ENCODE results near the gene GPR33.
"Not testable (repeated sequence)": the region's sequence is repeated elsewhere in the genome, so short reads cannot be mapped to it uniquely, and the experiment has no call there.

GPR33 gene

GRCh38 chr14:31487886-31488285 is at the start of gene GPR33:
GPR33 (minus strand) TSS chr14:31488039; CDS start chr14:31483965, 4,074 bp downstream.
- no peak for DNase-seq (ENCODE audit: low read depth in 2 of 2)

DNA sequence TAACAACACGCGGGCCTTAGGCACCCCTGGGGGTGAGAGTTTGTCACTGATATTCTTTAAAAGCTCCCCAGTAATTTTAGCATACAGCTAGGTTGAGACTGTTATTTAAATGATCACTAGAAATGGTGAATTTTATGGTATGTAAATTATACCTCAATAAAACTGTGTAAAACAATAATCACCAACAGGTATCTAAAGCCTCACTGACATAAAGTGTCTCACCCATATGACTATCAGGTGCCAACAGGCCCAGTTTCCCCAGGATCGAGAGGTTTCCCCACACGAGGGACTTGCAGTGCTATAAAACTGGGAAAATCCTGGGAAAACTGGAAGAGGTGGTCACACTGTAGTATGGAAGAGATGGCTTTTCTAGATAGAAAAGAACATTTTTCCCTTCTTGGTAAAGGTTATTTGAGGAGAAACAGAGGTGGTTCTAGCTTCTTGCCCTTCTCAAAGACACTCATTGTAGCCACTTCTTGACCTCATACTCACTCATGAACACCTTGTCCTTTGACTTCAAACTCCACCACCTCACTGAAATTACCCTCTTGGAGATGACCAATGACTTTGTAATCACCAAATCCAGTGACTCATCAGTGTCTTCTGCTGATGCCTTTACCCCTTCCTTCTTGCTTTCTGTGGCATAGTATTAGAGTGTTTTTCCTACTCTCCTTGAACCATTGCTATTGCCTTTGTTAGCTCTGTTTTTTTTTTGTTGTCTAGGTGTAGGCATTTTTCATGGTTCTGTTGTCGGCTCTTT is 48.5 kb upstream of the GPR33 start:
- DNase-seq (ENCODE audit: low read depth in 2 of 2): no peak

- no peak for DNase-seq (ENCODE audit: low read depth in 2 of 2)
Observed at GRCh38 chr14:31530136-31530535, 42.3 kb upstream of the GPR33 start.

GRCh38 chr14:31529053-31529452 is 41.2 kb upstream of the GPR33 start:
- no peak for DNase-seq (ENCODE audit: low read depth in 2 of 2)

GRCh38 chr14:31527546-31527945 is 39.7 kb upstream of the GPR33 start:
- DNase-seq (ENCODE audit: low read depth in 2 of 2): no peak

DNA sequence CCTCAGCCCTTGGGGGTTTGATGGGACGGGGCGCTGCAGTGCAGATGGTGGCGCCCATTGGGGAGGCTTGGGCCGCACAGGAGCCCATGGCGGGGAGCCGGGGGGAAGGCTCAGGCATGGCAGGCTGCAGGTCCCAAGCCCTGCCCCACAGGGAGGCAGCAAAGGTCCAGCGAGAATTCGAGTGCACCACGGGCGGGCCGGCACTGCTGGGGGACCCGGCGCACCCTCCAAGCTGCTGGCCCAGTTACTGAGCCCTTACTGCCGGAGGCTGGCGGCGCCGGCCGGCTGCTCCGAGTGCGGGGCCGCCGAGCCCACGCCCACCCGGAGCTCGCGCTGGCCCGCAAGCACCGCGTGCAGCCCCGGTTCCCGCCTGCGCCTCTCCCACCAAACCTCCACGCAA is 39.2 kb upstream of the GPR33 start:
- no peak for DNase-seq (ENCODE audit: low read depth in 2 of 2)

GRCh38 chr14:31510855-31511254 is 23.0 kb upstream of the GPR33 start:
- no peak for DNase-seq (ENCODE audit: low read depth in 2 of 2)

- DNase-seq (ENCODE audit: low read depth in 2 of 2): no peak
Observed at GRCh38 chr14:31510222-31510621, 22.4 kb upstream of the GPR33 start.

- no peak for DNase-seq (ENCODE audit: low read depth in 2 of 2)
Observed at GRCh38 chr14:31508135-31508534, 20.3 kb upstream of the GPR33 start.

- DNase-seq (ENCODE audit: low read depth in 2 of 2): no peak
Observed at GRCh38 chr14:31505411-31505810, 17.6 kb upstream of the GPR33 start.

GRCh38 chr14:31501870-31502269 is 14.0 kb upstream of the GPR33 start:
- no peak for DNase-seq (ENCODE audit: low read depth in 2 of 2)

- no peak for DNase-seq (ENCODE audit: low read depth in 2 of 2)
Observed at GRCh38 chr14:31492759-31493498, 5.1 kb upstream of the GPR33 start.

DNA sequence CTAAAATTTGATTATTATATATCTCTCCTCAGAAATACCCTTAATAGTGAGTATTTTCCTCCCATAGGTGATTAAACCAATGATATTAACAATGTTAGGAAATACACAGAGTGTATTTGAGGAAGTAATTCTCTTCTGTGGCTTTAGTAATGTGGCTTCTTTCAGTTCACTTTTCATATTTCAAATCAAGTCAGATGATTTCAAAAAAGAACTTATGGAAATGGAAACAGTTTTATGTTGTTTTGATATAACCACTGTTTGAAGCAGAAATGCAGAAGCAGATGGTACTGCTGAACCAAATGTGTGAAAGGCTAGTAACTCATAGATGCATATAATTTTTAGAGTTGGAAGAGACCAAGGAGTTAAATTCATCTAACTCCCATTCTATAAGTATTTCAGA is 1.9 kb upstream of the GPR33 start:
- no peak for DNase-seq (ENCODE audit: low read depth in 2 of 2)

DNA sequence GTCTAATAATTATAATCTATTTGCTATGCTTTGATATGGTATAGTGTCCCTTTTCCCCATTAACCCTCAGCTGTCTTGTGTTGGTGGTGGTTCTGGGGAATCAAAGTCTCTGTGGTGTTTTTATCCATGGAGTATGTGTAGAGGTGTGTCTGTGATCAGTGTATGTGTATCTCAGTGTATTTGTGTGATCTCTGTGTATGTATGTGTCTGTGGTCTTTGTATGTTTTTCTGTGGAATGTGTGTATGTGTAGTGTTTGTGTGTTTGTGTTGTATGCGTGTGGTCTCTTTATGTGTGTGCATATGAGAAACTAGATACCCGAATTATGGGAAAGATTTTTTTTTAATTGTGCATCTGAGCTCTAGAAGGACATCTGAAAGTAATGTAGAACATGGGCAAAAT is 1.1 kb downstream of the GPR33 start:
- no peak for DNase-seq (ENCODE audit: low read depth in 2 of 2)

- DNase-seq (ENCODE audit: low read depth in 2 of 2): no peak
Observed at GRCh38 chr14:31484754-31485153, 3.1 kb downstream of the GPR33 start.

DNA sequence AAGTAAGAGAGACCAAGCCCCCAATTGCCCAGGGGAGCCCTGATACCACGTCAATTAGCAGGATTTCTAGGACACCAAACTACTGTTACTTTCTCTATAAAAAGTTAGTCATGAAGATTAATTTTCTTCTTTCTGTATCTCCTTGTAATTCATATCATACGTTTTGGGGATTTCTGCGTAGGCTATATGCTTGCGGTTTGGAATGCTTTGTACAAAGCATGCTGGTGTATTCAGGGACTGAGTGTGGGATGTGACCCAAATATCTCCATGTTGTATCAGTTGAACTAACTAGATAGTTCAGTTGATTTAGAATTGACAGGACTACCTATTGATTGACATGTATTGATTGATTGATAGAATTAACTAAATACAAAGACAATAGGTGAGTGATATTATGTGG is 7.7 kb downstream of the GPR33 start:
- no peak for DNase-seq (ENCODE audit: low read depth in 2 of 2)

GRCh38 chr14:31479027-31479426 is 8.8 kb downstream of the GPR33 start:
- no peak for DNase-seq (ENCODE audit: low read depth in 2 of 2)

DNA sequence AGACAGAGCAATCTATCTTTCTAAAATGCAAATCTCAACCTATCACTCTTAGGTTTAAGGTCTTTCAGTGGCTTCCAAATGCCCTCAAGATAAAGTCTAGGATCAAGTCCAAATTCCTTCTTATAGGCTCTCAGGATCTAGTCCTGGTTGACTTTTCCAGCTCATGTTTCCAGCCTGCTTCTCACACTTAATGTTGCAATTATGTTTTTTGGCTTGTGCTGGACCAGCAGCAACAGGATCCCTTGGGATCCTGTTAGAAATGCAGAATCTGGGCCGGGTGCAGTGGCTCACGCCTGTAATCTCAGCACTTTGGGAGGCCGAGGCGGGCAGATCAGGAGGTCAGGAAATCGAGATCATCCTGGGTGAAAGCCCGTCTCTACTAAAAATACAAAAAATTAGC is 10.6 kb downstream of the GPR33 start:
- no peak for DNase-seq (ENCODE audit: low read depth in 2 of 2)

GRCh38 chr14:31476131-31476866 is 11.5 kb downstream of the GPR33 start:
- no peak for DNase-seq (ENCODE audit: low read depth in 2 of 2)

DNA sequence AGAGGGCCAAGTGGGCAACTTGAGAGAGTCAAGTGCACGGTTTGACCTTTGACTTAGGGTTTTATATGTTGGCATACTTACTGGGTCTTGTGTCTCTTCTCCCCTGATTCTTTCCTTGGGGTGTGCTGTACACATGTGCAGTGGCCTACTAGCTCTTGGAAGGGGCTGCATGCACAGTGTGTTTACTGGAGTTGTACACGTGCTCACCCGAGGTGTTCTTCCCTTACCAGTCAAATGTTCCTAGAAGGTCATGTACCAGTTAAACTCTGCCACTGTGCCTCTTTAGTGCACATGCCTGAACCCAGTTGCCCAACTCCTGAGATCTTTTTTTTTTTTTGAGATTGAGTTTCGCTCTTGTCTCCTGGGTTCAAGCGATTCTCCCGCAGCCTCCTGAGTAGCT is 21.3 kb downstream of the GPR33 start:
- DNase-seq (ENCODE audit: low read depth in 2 of 2): no peak

DNA sequence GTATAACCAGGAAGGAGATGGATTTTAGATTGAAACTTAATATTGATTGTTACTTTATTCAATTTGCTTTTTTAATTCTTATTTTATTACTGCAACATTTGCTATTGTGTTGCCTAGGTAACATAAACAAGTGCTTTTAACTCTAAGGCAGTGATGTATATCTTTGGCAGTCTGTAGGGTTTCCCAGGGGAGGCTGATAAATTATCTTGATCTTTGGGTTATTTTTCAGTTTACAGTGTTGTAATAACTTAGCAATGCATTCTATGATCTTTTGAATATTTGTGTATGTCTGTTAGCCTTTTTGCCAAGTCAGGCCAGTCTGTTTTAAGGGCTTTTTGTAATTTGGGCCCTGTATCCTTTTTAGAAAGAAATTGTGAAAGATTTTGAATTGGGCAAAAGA is 22.7 kb downstream of the GPR33 start:
- DNase-seq (ENCODE audit: low read depth in 2 of 2): no peak

DNA sequence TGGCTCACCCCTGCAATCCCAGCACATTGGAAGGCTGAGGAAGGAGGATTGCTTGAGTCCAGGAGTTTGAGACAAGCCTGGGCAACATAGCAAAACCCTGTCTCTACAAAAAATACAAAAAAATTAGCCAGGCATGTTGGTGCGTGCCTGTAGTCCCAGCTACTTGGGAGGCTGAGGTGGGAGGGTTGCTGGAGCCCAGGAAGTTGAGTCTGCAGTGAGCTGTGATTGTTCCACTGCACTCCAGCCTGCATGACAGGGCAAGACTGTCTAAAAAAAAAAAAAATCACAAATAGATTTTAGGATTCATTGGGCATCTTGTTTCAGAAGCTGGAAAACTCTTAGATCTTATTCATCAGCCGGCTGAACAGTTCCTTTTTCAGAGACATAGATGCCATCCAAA is 25.4 kb downstream of the GPR33 start:
- not testable (repeated sequence) for DNase-seq (ENCODE audit: low read depth in 2 of 2)

- no peak for DNase-seq (ENCODE audit: low read depth in 2 of 2)
Observed at GRCh38 chr14:31461545-31461944, 26.3 kb downstream of the GPR33 start.
